KOPT-K1 (cell line): ENCODE results near the gene ZNF416.

ENCODE experiments used
- H3K27ac ChIP-seq: fragments of 200-600 bp; sonication (generic); 2 replicates; pipeline ENCODE4 v1.5.1; 2016; ENCODE audit warnings: antibody characterized with exemption, mild to moderate bottlenecking, low read depth, low read length; ENCODE audit not compliant: poor library complexity, severe bottlenecking
- H3K36me3 ChIP-seq: fragments of 200-600 bp; sonication (generic); 2 replicates; pipeline ENCODE4 v1.5.1; 2017; ENCODE audit warnings: antibody characterized with exemption, mild to moderate bottlenecking, low read length, moderate library complexity; ENCODE audit not compliant: insufficient read depth
- H3K9me3 ChIP-seq: fragments of 200-600 bp; sonication (generic); 2 replicates; pipeline ENCODE4 v1.5.1; 2017; ENCODE audit warnings: antibody characterized with exemption, low read length, mild to moderate bottlenecking; ENCODE audit not compliant: insufficient read depth, poor library complexity, severe bottlenecking

The ZNF416 gene

DNA sequence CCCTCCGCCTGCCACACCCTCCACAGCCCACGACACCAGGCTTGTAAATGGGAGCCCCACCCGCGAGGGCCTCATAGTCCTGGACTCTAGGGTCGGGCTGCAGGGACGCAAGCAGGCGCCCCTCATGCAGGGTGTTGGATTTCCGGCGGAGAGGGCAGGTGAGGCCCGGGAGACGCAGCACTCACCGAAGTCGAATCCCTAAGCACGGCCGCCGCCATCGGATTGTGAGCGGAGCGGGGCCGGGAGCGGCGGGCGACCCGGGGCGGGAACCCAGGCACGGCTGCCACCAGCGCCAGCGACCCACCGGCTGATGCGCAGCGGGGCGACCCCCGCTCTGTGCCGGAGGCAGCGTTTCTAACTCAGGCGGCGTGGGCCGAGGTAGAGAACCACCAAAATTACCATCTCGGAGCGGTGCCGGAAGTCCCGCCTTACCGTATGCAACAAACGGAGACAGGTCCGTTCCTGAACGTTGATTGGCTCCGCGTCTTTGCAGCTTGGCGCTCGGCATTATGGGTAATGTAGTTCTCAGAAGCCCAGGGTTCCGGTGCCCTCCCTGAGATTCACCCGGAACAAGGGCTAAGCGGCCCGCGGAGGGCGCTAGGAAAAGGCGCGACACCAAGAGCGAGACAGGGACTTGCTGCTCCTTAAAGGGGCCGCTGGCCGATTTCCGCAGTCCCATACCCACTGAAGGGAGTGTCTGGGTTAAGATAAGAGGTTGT is at the start of gene ZNF416:
Gene ZNF416, minus strand, starts transcription at position 425 of the 719 bp plus-strand sequence. Its CDS starts 207 bp downstream, at position 218.
- Histone ChIP-seq H3K9me3 (peaks cover 49% of the 10 kb centered on the region), H3K27ac (peak within 1 kb of the TSS; percentile 70), H3K36me3 (peaks cover 34% of the 10 kb centered on the region)

DNA sequence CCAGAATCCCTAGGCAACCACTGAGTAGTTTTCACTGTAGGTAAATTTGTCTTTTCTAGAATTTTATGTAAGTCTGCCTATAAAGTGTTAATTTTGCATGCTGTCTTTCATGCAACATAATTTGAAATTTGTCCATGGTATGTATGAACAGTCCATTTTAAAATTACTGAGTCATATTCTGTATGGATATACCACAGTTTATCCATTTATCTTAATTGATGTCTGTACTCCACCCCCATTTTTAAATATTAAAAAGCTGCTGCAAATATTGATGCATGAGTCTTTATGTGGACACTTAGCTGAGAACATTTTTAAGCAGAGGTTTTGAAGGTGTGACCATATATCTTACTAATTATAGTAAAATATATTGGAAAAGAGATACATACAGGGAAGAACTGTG is 44.4 kb upstream of the ZNF416 start:
- peaks cover 94% of the 10 kb centered on the region for H3K9me3 ChIP-seq
- H3K36me3 ChIP-seq = peaks cover 74% of the 10 kb centered on the region
- no peak overlapping the region for H3K27ac ChIP-seq

DNA sequence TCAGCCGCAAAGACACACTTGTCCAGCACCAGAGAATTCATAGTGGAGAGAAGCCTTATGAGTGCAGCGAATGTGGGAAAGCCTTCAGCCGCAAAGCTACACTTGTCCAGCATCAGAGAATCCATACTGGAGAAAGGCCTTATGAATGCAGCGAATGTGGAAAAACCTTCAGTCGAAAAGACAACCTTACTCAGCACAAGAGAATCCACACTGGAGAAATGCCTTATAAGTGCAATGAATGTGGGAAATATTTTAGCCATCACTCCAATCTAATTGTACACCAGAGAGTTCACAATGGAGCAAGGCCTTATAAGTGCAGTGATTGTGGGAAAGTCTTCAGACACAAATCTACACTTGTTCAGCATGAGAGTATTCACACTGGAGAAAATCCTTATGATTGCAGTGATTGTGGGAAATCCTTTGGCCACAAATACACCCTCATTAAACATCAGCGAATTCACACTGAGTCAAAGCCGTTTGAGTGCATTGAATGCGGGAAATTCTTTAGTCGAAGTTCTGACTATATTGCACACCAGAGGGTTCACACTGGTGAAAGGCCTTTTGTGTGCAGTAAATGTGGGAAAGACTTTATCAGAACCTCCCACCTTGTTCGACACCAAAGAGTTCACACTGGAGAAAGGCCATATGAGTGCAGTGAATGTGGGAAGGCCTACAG is 42.1 kb upstream of the ZNF416 start:
- Histone ChIP-seq H3K36me3 (peaks cover 97% of the 10 kb centered on the region), H3K9me3 (peaks cover 100% of the 10 kb centered on the region), H3K27ac (no peak overlapping the region)

DNA sequence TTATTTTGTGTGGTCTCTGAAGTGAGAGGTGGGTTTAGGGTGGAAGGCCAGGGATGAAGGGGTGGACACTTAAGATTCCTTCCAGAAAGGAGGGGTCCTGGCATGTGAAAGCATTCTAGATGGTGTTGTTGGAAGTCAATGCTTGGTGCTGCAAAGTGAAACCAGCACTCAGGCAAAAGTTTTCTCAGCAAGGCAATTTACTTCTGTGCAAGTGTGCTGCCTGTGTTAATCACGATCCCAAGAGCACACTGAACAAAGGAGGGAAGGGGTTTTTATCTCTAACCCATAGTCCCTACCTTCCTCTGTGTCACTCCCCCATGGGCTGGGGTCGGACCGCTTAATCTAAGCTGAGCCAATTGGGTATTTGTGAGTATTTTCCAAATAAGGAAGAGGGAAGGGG is 36.6 kb upstream of the ZNF416 start:
- H3K36me3 ChIP-seq = peaks cover 54% of the 10 kb centered on the region
- peaks cover 60% of the 10 kb centered on the region for H3K9me3 ChIP-seq
- H3K27ac ChIP-seq = no peak overlapping the region

DNA sequence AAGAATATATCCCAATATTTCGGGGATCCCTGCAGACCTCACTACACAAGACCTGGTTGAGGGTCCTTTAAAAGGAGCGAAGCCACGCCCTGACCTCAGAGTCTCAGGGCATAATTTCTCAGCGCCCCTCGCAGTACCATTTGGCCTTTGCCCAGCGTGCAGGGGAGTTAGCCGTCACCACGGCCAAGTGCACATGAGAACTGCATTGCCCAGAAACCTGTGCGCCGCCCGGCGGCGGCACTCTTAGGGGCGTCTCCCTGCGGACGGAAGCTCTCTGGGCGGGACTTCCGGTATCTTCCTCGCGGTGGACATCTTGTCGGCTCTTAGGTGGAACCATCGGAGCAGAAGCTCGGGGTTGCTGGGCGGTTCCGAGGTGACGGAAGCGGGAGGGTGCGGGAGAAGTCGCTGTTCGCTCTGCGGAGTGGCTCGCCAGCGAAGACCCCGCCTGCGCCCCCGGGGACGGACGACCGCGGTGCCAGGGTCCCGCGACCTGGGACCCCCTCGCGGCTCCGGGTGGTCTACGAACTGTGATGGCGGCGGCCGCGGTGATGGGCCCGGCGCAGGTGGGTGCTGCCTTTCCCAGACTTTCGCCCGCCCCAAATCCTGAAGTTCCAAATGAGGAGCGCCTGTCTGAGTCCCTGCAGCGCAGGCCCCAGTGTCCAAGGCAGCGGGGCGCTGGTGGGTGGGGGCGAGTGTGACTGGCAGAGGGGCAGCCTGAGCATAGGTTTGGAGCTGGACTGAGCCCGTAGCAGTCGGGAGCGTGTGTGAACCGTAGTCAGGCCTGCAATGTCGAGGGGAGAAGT is 35.4 kb upstream of the ZNF416 start, which contains the start of gene ZNF134:
Gene ZNF134, plus strand, starts transcription at position 302 of the 803 bp plus-strand sequence. CDS start 5,227 bp downstream, outside the sequence.
- peak within 1 kb of the TSS; percentile 82 for H3K27ac ChIP-seq
- H3K36me3 ChIP-seq = peaks cover 42% of the 10 kb centered on the region
- peaks cover 49% of the 10 kb centered on the region for H3K9me3 ChIP-seq

DNA sequence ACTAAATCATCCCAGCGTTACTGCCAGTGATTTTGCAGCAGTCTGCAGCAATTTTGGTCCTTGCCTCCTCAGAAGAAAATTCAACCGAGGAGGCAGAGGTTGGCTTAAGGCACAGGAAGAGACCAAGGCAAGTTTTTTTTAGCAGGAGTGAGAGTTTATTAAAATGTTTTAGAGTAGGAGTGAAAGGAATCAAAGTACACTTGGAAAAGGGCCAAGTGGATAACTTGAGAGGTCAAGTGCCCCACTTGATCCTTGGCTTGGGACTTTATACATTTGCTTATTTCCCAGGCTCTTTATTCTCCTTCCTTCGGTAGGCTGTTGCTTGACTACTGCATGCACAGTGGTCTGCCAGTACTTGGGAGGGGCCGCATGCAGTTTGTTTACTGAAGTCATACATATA is 32.4 kb upstream of the ZNF416 start:
- Histone ChIP-seq H3K9me3 (peaks cover 45% of the 10 kb centered on the region), H3K36me3 (peaks cover 39% of the 10 kb centered on the region), H3K27ac (no peak overlapping the region)

DNA sequence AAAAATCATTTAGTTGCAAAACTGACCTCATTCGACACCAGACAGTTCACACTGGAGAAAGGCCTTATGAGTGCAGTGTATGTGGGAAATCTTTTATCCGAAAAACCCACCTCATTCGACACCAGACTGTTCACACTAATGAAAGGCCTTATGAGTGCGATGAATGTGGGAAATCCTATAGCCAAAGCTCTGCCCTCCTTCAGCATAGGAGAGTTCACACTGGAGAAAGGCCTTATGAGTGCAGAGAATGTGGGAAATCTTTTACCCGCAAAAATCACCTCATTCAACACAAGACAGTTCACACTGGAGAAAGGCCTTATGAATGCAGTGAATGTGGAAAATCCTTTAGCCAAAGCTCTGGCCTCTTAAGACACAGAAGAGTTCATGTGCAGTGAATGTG is 28.2 kb upstream of the ZNF416 start:
- Histone ChIP-seq H3K9me3 (peaks cover 68% of the 10 kb centered on the region), H3K27ac (no peak overlapping the region), H3K36me3 (peaks cover 69% of the 10 kb centered on the region)

DNA sequence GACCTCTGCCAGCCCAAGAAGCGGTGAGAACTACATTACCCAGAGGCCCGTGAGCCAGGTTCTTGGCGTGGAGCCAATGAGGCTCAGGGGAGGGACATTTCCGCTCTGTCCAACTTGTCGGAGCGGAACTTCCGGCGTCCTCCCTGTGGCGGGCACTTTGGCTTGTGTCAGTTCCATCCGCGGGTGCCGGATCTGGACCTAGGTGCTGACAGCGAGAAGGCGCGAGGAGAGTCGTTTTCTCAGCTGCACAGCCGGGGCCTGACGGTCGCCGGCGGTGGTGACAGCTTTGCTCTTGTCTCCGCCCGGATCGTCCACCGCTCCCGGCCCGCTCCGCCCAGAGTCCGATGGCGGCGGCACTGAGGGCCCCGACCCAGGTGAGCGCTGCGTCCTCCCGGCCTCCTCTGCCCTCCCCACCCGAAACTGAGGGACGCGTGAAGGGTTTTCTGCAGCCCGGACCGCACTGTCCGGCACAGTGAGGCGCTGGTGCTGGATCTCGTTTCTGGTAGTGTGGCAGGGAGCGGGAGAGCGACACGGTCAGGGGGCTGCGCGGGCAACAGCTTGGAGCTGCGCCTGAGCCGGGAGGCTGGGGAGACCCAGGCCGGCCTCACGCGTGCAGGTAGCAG is 21.2 kb upstream of the ZNF416 start, which contains the start of gene ZNF530:
Gene ZNF530, plus strand, starts transcription at position 125 of the 623 bp plus-strand sequence. CDS start 4,461 bp downstream, outside the sequence.
- Histone ChIP-seq H3K36me3 (peaks cover 36% of the 10 kb centered on the region), H3K27ac (peak within 1 kb of the TSS; percentile 53), H3K9me3 (peaks cover 30% of the 10 kb centered on the region)

DNA sequence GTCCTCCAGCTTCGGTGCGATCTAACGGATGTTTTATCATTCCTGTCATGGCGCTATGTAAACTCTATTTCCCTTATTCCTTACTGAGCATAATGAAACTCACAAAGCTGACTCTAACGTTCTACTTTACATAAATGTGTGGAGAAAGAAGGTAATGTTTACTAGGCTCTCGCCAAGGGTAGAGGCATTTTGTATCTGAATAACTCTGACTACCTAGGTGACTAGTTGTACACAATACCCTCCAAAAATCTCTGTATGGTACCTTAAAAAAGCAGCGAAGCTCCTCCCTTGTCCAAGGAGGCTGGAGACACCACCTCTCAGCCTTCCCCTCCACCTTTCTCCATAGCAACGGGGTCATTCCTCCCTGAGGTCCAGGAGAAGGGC is 20.7 kb upstream of the ZNF416 start:
- Histone ChIP-seq H3K9me3 (peaks cover 25% of the 10 kb centered on the region), H3K27ac (peak overlapping the region; percentile 53), H3K36me3 (peaks cover 31% of the 10 kb centered on the region)

DNA sequence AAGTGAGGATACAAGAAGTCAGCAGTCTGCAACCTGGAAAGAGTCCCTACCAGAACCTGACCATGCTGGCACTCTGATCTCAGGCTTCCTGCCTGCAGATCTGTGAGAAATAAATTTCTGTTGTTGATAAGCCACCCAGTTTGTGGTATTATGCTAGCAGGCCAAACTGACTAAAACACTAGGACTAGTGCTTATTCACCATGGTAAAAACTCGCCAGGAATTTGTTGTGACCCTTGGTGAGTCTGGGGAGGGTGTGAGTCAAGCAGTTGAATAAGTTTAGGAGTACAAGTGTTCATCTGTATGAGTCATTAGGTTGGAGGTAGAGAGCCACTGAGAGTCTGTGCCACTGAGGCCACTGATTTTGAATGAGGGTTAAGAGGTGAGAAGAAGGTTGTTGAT is 8.8 kb upstream of the ZNF416 start:
- Histone ChIP-seq H3K27ac (no peak overlapping the region), H3K36me3 (peaks cover 78% of the 10 kb centered on the region), H3K9me3 (peaks cover 76% of the 10 kb centered on the region)

DNA sequence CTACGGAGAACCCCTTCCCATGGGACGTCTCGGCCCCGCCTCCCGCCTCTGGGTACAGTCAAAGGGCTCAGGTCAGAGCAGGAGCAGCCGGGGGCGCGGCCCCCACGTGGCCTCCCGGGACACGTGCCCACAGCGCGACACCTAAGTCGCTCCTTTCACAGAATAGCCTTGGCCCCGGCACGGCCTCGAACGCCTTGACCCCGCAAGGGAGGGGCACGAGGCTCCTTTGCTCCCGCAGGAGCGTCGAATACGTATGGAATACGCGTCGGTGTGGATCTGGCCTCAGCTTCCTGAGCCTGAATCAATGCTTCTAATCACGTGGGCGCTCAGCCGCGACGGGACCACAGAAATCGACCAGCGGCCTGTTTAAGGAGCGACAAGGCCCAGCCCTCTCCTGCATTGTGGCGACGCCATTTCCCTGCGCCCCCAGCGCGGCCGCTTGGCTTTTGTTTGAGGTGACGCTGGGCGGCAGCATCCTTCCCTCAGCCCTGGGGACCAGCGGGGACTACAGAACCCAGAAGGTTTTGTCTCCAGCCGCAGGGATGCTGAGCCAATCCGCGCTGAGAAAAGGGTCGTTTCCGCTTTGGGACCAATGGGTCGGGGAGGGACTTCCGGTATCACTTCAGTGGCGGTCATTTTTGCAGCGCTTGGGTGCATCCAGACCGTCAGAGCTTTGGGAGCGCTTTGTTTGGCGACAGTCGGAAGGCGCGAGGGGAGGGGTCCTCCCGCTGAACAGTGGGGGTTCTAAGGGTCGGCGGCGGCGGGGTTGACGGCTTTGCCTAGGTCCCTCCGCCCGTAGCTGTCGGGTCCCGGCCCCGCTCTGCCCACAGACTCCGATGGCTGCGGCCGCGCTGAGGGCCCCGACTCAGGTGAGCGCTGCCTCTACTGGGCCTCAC is 5.1 kb upstream of the ZNF416 start, which contains the start of gene ZIK1:
Gene ZIK1, plus strand, starts transcription at position 625 of the 896 bp plus-strand sequence. Its CDS starts 212 bp downstream, at position 837.
- Histone ChIP-seq H3K36me3 (peaks cover 40% of the 10 kb centered on the region), H3K27ac (peak within 1 kb of the TSS; percentile 63), H3K9me3 (peaks cover 38% of the 10 kb centered on the region)

DNA sequence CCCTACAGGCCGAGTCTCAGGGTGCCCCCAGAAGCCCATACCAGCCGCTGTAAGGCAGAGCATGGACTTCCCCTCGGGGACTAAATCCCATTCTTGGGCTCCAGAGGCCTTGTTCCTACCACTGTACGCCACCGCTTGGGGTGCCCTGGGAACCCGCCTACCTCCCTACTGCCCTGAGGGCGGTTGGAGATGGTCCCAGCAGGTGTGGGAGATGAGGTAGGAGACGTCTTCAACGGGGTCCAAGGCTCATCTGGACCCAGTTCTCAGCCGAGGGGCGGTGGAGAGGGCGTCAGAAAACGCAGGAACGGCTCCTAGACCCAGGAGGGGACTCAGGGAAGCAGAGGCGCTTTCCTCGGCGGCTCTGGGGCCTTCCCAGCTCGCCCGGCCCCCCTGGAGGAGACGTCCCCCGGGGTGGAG is 4.4 kb upstream of the ZNF416 start:
- H3K9me3 ChIP-seq = peaks cover 31% of the 10 kb centered on the region
- peaks cover 34% of the 10 kb centered on the region for H3K36me3 ChIP-seq
- H3K27ac ChIP-seq = peak overlapping the region; percentile 63

DNA sequence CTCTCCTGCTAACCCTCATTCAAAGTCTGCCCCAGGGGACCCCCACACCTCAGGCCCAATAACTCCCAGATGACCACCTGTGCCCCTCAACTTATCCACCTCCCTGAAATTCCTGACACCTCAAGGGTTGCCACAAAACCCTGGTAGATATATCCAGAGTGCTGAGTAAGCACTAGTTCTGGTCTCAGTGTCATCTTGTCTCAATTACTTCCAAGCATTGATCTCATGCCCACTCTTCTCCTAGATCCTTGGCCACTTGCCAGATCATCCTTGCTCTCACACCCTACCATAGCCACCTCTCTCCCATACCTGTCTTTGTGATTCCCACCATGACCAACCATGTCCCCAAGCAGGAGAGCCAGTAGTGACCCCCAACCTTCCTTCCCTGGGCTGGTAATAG is 2.0 kb downstream of the ZNF416 start:
- Histone ChIP-seq H3K27ac (no peak overlapping the region), H3K36me3 (peaks cover 54% of the 10 kb centered on the region), H3K9me3 (peaks cover 61% of the 10 kb centered on the region)
